Measurements from ENCODE around the gene MACC1.
"Not testable (repeated sequence)": the region's sequence is repeated elsewhere in the genome, so short reads cannot be mapped to it uniquely, and the experiment has no call there.

The MACC1 gene

DNA sequence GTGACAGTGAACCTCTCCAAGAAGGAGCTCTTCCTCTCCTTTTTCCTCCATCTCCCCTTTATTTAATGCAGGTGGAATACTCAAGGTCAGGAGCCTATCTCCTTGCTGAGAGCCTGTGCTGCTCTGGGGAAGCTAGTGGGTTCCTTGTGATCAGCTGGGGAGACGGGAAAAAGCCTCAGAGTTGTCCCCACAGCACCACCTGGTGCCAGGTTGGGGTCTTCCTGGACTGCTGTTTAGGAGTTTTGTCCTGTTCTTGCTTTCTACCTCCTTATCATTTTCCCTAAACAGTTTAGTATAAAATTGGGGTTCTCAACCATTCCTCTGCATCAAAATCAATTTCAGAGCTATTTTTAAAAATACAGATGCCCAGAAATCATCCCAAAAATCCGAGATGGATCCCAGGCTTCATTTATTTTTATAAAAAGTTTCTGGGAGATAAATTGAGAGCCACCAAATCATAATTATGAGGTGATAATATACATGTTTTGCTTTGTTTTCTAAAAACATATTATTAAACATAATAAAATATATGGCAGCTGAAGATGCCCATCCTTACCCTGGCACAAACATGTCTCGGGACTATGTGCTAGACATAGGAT, 44.3 kb downstream of the MACC1 start:
- DNase-seq: peak; percentile 33 to 39

GRCh38 chr7:20170633-20171032, 46.6 kb downstream of the MACC1 start:
- no peak for DNase-seq

GRCh38 chr7:20165146-20165510, 52.1 kb downstream of the MACC1 start:
- DNase-seq: no peak

DNA sequence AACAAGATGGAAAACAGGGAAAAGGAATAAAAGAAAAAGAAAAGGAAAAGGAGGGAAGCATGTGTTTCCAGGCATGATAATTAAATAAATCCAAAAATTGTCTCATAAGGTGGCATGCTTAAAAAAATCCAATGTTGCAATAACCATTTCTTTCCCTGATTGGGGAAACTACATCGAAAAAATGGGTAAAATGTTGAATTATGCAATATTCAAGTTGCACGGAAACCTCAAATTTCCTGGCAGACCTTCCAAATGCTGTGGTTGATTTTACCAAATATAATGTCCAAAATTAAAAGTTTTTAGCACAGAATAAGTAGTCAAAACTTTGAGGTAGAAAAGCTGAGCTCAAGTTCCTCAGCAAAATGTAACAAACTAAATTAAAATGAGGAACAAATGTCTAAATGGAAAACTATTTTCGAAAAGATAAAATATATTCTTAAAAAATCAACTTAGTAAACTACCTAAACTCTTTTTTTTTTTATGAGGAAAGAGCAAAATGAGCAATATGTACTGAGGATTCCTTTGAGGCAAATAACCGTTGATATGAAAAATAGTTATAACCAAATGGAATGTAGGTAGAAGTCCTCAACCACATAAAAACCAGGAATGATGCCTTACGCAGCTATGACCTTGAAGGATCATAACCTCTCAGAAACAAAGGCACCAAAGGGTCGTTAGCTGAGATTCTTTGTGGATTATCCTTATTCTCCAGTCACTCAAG, 52.6 kb downstream of the MACC1 start:
- no peak for DNase-seq

GRCh38 chr7:20162665-20163064, 54.5 kb downstream of the MACC1 start:
- no peak for DNase-seq

DNA sequence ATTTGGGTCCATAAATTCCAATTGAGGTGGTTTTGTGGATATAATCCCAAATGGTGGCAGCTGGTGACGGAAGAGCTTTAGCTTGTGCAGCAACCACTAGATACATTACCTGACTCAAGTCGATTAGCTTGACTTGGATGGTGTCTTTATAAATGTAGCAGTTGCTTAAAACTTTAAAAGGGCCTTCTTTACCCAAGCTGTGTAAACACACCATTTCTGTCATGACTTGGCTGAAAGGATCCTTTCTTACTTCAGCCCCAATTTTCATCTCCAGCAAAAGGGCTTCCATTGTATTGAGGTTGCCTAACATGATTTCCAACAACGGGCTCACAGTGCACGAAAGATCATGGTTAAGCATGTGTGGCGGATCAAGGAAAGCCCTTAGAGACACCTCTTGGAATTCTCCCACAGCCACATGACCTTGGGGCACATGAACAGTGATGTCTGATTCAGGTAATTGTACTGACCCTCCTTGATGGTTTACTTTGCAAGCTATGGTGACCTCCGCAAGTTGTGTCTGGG, 57.9 kb downstream of the MACC1 start:
- no peak for DNase-seq

GRCh38 chr7:20158684-20159083, 58.5 kb downstream of the MACC1 start:
- DNase-seq: no peak

DNA sequence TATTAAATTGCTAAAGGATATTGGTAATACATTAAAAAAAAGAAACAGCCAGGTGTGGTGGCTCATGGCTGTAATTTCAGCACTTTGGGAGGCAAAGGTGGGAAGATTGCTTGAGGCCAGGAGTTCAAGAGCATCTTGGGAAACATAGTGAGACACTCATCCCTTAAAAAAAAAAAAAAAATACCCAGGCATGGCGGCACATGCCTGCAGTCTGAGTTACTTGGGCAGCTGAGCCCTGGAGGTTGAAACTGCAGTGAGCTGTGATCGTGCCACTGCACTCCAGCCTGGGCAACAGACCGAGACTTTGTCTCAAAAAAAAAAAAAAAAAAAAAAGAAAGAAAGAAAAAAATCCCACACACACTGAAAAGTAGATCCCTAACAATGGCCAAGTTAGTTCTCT, 59.7 kb downstream of the MACC1 start:
- DNase-seq: no peak

DNA sequence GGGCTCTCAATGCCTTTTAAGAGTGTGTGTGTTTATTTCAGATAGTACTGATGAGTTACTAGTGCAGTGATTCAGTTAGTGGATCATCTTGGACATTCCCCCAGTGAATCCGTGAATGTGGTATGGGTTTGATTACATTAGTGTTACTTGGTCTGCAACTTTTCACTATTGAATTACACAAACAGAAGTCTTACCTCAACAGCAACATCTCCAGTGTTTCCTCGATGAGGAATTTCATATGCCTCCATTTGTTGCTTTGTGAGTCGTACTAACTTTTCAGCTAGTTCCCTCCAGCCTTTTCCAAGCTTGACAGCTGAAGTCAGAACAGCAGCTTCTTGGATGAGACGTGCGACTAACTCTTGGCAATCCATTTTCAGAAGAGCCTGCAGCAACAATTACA, 63.2 kb downstream of the MACC1 start:
- DNase-seq: no peak

DNA sequence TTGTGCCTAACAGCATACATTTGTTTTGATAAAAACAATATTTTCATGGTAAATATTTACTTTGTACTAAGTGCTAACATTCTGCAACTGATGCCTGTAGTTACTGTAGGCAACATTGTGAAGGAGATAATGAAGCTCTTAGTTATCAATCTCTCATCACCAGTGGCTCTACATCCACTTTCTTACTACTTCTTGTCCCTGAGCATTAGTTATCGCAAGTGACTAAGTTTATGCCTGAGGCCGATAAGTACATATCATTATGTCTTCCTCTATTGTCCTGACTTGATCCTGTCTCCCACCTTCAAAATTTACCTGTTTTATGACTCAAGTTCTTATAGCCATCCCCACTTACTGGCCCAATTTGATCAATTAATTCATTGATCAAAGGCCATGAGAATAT, 63.6 kb downstream of the MACC1 start:
- DNase-seq: no peak

DNA sequence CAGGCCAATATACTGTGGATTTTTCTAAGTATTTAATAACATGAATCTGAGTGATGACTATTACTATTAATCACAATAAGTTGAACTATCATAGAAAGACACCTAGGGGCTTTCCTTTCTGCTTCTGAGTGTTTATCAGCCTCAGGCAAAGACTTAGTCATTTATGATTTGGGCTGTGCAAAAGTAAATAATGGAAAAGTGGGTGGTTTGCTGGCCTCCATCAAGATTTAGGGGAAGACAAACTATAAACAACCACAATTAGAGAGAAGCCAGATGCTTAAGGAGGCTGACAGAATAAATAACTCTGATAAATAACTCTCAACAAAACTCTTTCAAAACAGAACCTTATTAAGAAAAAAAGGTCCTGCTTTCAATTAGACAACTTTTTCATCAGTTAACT, 64.7 kb downstream of the MACC1 start:
- DNase-seq: no peak

- DNase-seq: no peak
These were observed 65.3 kb downstream of the MACC1 start for GRCh38 chr7:20151708-20152456.

DNA sequence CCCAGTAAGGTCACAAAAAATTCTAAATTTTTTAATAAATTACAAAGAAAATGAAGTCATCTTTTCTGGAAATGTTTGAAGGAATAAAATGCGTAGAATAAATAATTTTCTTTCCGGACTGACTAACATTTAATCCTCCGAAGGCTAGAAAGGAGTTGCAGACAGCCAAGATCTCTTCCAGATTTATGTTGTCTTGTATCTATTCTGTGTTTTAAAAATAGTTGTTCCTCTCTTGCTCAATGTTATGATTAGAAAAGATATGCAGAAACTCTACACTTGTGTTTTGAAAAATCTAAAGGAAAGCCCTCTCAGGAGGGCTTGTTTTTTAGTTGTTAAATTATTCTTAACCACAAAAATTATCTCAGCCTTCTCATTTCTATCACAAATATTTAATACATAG, 70.7 kb downstream of the MACC1 start:
- no peak for DNase-seq

- DNase-seq: no peak
These were observed 72.4 kb downstream of the MACC1 start for GRCh38 chr7:20144801-20145200.

- DNase-seq: peak; percentile 91 to 93
These were observed 75.5 kb downstream of the MACC1 start for GRCh38 chr7:20141666-20142065.

DNA sequence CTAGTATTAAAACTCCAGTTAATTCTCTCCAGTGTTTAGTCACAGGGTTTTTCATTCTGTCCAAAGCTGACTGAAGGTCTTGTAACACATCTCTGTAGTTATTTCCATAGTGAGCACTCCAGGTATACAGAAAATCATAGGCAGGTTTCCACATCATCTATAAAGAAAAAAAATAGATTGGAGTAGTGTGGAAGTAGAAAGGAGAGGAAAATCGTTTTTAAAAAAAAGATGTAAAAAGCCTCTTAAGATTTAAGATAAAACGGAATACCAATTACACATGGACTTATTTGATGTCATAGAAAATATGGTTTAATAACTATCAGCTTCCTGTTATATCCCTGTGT, 76.2 kb downstream of the MACC1 start:
- DNase-seq: no peak

GRCh38 chr7:20140291-20141001, 76.7 kb downstream of the MACC1 start:
- DNase-seq: peak; percentile 32 to 63

DNA sequence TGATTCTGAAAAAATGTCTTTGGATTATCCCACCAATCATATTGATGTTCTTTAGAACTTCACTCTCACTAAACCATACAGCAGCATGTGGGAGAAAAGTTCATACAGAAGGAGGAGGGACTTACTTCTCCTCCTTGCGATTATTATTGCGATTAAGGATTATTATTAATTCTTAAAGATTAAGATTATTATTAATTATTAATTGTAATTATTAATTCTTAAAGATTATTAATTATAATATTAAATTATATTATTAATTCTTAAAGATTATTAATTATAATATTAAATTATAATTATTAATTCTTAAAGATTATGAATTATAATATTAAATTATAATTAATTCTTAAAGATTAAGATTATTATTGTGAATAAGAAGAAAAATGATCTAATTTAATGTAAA, 80.5 kb downstream of the MACC1 start:
- no peak for DNase-seq

- DNase-seq: no peak
These were observed 83.4 kb downstream of the MACC1 start for GRCh38 chr7:20133803-20134202.

DNA sequence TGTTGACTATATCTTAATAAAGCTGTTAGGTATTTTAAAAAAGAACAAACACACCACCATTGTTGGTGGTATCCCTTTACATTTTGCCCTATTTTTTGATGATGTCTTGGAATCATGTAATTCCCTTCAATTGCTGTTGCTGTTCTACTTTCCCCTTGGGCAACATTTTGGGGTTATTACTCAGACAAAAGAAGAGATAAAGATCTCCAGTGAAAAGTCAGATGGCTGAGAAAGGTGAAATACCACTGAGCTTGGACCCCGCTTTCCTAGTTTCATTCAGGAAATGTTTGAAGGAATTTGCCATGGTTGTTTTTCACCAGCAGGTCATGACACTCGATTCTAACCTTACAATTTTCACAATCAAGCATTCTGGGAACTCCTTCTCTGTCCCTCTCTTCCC, 84.6 kb downstream of the MACC1 start:
- DNase-seq: no peak

GRCh38 chr7:20131776-20132175, 85.4 kb downstream of the MACC1 start:
- DNase-seq: no peak

DNA sequence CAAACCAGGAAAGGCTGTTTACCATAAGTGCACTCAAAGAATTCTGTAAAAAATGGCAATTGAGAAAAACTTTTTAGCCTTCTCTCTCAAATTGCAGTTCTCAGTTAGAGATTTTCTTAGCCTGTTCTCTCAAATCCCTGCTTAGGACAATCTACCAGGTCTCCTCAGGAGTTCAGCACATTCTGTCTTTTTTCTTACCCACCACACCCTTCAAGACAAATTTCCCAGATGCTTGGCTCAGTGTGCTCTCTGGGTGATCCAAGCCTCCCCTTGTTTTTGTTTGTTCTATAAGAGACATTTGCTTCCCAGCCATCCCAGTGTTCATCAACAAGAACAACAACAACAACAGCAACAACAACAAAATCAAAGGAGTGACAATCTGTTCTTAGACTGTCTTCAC, 87.3 kb downstream of the MACC1 start:
- DNase-seq: no peak

- no peak for DNase-seq
These were observed 89.2 kb downstream of the MACC1 start for GRCh38 chr7:20128001-20128400.

DNA sequence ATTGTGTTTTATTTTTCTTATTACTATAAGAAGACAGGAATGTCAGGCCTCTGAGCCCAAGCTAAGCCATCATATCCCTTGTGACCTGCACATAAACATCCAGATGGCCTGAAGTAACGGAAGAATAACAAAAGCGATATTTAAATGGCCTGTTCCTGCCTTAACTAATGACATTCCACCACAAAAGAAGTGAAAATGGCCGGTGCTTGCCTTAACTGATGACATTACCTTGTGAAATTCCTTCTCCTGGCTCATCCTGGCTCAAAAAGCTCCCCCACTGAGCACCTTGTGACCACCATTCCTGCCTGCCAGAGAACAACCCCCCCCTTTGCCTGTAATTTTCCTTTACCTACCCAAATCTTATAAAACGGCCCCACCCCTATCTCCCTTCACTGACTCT, 91.1 kb downstream of the MACC1 start:
- not testable (repeated sequence) for DNase-seq
